Adipocyte (in vitro differentiated cells): Measurements from ENCODE around the gene GNG7.
"Not testable (repeated sequence)": the region's sequence is repeated elsewhere in the genome, so short reads cannot be mapped to it uniquely, and the experiment has no call there.

Experiments used
- DNase-seq: peaks from one replicate; pipeline ENCODE4 v3.0.0-alpha.2; 2015; ENCODE audit warnings: low read depth
- H3K27me3 ChIP-seq: replicated peaks from 2 replicates; pipeline ENCODE4 v1.7.0; 2013; ENCODE audit warnings: mild to moderate bottlenecking, low read length, moderate library complexity; ENCODE audit not compliant: control insufficient read depth, insufficient read depth
- H3K36me3 ChIP-seq: 2 replicates; pipeline ENCODE4 v1.7.0; 2013; ENCODE audit warnings: low read length, mild to moderate bottlenecking, moderate library complexity; ENCODE audit not compliant: control insufficient read depth, insufficient read depth, severe bottlenecking
- H3K4me1 ChIP-seq: 2 replicates; pipeline ENCODE4 v1.7.0; 2013; ENCODE audit warnings: mild to moderate bottlenecking, low read length, moderate library complexity; ENCODE audit not compliant: control insufficient read depth, insufficient read depth
- H3K4me3 ChIP-seq: 2 replicates; pipeline ENCODE4 v1.7.0; 2013; ENCODE audit warnings: mild to moderate bottlenecking, low read length, moderate library complexity
- H3K9ac ChIP-seq: 2 replicates; pipeline ENCODE4 v1.7.0; 2013; ENCODE audit warnings: mild to moderate bottlenecking, low read length, moderate library complexity
- H3K9me3 ChIP-seq: 2 replicates; pipeline ENCODE4 v1.7.0; 2013; ENCODE audit warnings: mild to moderate bottlenecking, low read length, moderate library complexity; ENCODE audit not compliant: control insufficient read depth

The GNG7 gene

GRCh38 chr19:2717638-2718541 is 15.4 kb upstream of the GNG7 start:
- Histone ChIP-seq H3K4me3 (no peak overlapping the region), H3K9ac (no peak overlapping the region), H3K27me3 (no peaks in the 10 kb centered on the region), H3K9me3 (peaks cover 11% of the 10 kb centered on the region), H3K36me3 (no peaks in the 10 kb centered on the region), H3K4me1 (peaks cover 5% of the 10 kb centered on the region)
- DNase-seq, result no peak

GRCh38 chr19:2716722-2717637 is 14.5 kb upstream of the GNG7 start:
- Histone ChIP-seq H3K4me1 (no peaks in the 10 kb centered on the region), H3K4me3 (no peak overlapping the region), H3K36me3 (no peaks in the 10 kb centered on the region), H3K27me3 (no peaks in the 10 kb centered on the region), H3K9me3 (peaks cover 11% of the 10 kb centered on the region), H3K9ac (no peak overlapping the region)
- DNase-seq, result no peak

GRCh38 chr19:2716275-2716650 is 13.8 kb upstream of the GNG7 start:
- Histone ChIP-seq H3K9ac (no peak overlapping the region), H3K4me3 (no peak overlapping the region), H3K9me3 (peaks cover 11% of the 10 kb centered on the region), H3K27me3 (no peaks in the 10 kb centered on the region), H3K4me1 (no peaks in the 10 kb centered on the region), H3K36me3 (no peaks in the 10 kb centered on the region)
- DNase-seq, result no peak

GRCh38 chr19:2715470-2716274 is 13.2 kb upstream of the GNG7 start:
- Histone ChIP-seq H3K4me1 (no peaks in the 10 kb centered on the region), H3K36me3 (no peaks in the 10 kb centered on the region), H3K9me3 (peaks cover 11% of the 10 kb centered on the region), H3K4me3 (no peak overlapping the region), H3K9ac (no peak overlapping the region), H3K27me3 (no peaks in the 10 kb centered on the region)
- DNase-seq, result no peak

GRCh38 chr19:2714531-2715269 is 12.2 kb upstream of the GNG7 start:
- no peak for DNase-seq
- Histone ChIP-seq H3K9ac (no peak overlapping the region), H3K27me3 (no peaks in the 10 kb centered on the region), H3K9me3 (peaks cover 11% of the 10 kb centered on the region), H3K36me3 (no peaks in the 10 kb centered on the region), H3K4me1 (no peaks in the 10 kb centered on the region), H3K4me3 (no peak overlapping the region)

GRCh38 chr19:2714102-2714501 is 11.6 kb upstream of the GNG7 start:
- not testable (repeated sequence) for H3K36me3 ChIP-seq, DNase-seq, H3K27me3 ChIP-seq, H3K4me1 ChIP-seq, H3K9ac ChIP-seq, H3K4me3 ChIP-seq
- H3K9me3 ChIP-seq, result peaks cover 11% of the 10 kb centered on the region

GRCh38 chr19:2713170-2713569 is 10.7 kb upstream of the GNG7 start:
- not testable (repeated sequence) for H3K4me1 ChIP-seq, H3K27me3 ChIP-seq, H3K9ac ChIP-seq, H3K36me3 ChIP-seq, DNase-seq, H3K4me3 ChIP-seq
- peaks cover 11% of the 10 kb centered on the region for H3K9me3 ChIP-seq

GRCh38 chr19:2711875-2712205 is 9.3 kb upstream of the GNG7 start:
- DNase-seq, result no peak
- Histone ChIP-seq H3K4me3 (no peak overlapping the region), H3K27me3 (no peaks in the 10 kb centered on the region), H3K9ac (no peak overlapping the region), H3K36me3 (no peaks in the 10 kb centered on the region), H3K4me1 (no peaks in the 10 kb centered on the region), H3K9me3 (peaks cover 11% of the 10 kb centered on the region)

- Histone ChIP-seq H3K27me3 (no peaks in the 10 kb centered on the region), H3K9me3 (peaks cover 11% of the 10 kb centered on the region), H3K9ac (no peak overlapping the region), H3K4me1 (no peaks in the 10 kb centered on the region), H3K36me3 (no peaks in the 10 kb centered on the region), H3K4me3 (no peak overlapping the region)
- DNase-seq, result no peak
Observed at GRCh38 chr19:2711172-2711874, 8.8 kb upstream of the GNG7 start.

GRCh38 chr19:2706251-2706650 is 3.8 kb upstream of the GNG7 start:
- Histone ChIP-seq H3K27me3 (peaks cover 25% of the 10 kb centered on the region), H3K9ac (no peak overlapping the region), H3K4me1 (no peaks in the 10 kb centered on the region), H3K4me3 (no peak overlapping the region), H3K9me3 (no peaks in the 10 kb centered on the region), H3K36me3 (no peaks in the 10 kb centered on the region)
- DNase-seq, result no peak
